Ovary (tissue), 9 donors: ENCODE results near the gene TENT5A. TPM values are rescaled to one million over a fixed set of nuclear protein-coding genes. Genes with fewer than 3 reads are reported as not detected.
"Not testable (repeated sequence)": the region's sequence is repeated elsewhere in the genome, so short reads cannot be mapped to it uniquely, and the experiment has no call there.

Source experiments
- DNase-seq, 5 donors: peaks; one replicate each; pipeline ENCODE4 v3.0.0-alpha.2; 2019 to 2020
- H3K27ac ChIP-seq, 2 donors: fragments of 200-600 bp; one replicate each; pipeline versions ENCODE4 v1.5.1 to v1.8.0; 2019 to 2022
- H3K27me3 ChIP-seq: fragments of 200-600 bp; one replicate; pipeline ENCODE4 v1.8.0; 2022
- H3K36me3 ChIP-seq: fragments of 200-600 bp; sonication (generic); one replicate; pipeline ENCODE4 v1.5.1; 2019
- H3K4me1 ChIP-seq: one replicate; pipeline ENCODE4 v1.8.1; 2013; ENCODE audit warnings: mild to moderate bottlenecking, moderate library complexity; ENCODE audit not compliant: insufficient read depth
- H3K4me3 ChIP-seq: fragments of 200-600 bp; sonication (generic); one replicate; pipeline ENCODE4 v1.5.1; 2017
- H3K9me3 ChIP-seq, 2 donors: fragments of 200-600 bp in 1 of 2; sonication (generic) in 1 of 2; one replicate each; pipeline versions ENCODE4 v1.5.1 to v1.8.1; 2013 to 2019; ENCODE audit warnings: mild to moderate bottlenecking in 1 of 2, moderate library complexity in 1 of 2
- CTCF ChIP-seq, 3 donors: fragments of 450-650 bp in 2 of 3; fragments of 200-600 bp in 1 of 3; IDR thresholded peaks; one replicate each; pipeline versions ENCODE4 v1.5.1 to v1.8.0; 2016 to 2022; ENCODE audit warnings: antibody characterized with exemption in 3 of 3, mild to moderate bottlenecking in 1 of 3
- EP300 ChIP-seq: sonication (generic); formaldehyde crosslinking; IDR thresholded peaks from one replicate; pipeline ENCODE4 v1.6.1; 2017; ENCODE audit warnings: antibody characterized with exemption
- POLR2A ChIP-seq: fragments of 450-650 bp; IDR thresholded peaks from one replicate; pipeline ENCODE4 v1.6.1; 2017; ENCODE audit warnings: antibody characterized with exemption, mild to moderate bottlenecking, moderate library complexity
- WGBS, 3 donors: extraction: QIAGEN DNeasy Blood & Tissue Kit in 1 of 3; methylation state at CpG; one replicate each; pipeline versions ENCODE4 v1.1.5 to v1.1.7; 2013 to 2017; 5-methylcytosine and 5-hydroxymethylcytosine counted together
- intact Hi-C, 4 donors: fragments of 100-400 bp; cut with DNase I; formaldehyde crosslinking; loops; one replicate each; pipeline versions ENCODE4 v1.11.0 to v1.15.1; 2022 to 2023
- polyA plus RNA-seq, 2 donors: library from polyadenylated mRNA; stranded (reverse); fragments of 200-250 nt in 1 of 2; fragments of 350-450 nt in 1 of 2; fragmentation: Illumina TruSeq in 1 of 2; extraction: RNeasy Lipid Tissue Mini Kit (QIAGEN cat#74804) in 1 of 2; gene quantifications; one replicate each; pipeline ENCODE4 v1.2.3, GENCODE V29; 2013 to 2014
- total RNA-seq, 7 donors: library from RNA; depleted of rRNA in 2 of 7; stranded (reverse); fragments of >200 nt in 2 of 7; fragmentation: NEBNext Ultra II Directional in 3 of 7; extraction: Animal tissue kit (Norgen Biotek cat#: 25700) in 3 of 7; gene quantifications; one replicate each; pipeline versions ENCODE4 v1.1.0 to v1.2.4, GENCODE V29; 2016 to 2023
- donor health status: DM: no; HTN: no; CAD: no; lungs with moderate emphysema.
- donor health status: DM: no; HTN: no; CAD: no.
- donor health status: Bipolar disorder and iron deficiency.
- donor health status: DM: yes; HTN: yes; CAD: no.
- donor health status: DM: no; HTN: no; CAD: no.
- donor health status: DM: yes; HTN: yes; CAD: no.

TENT5A gene
- total and polyA plus RNA-seq, 9 donors, result 14.6 to 47.1 (median 29.4) TPM

- Histone ChIP-seq H3K4me1 (peaks cover 6% of the 10 kb centered on the region), H3K9me3 (no peaks in the 10 kb centered on the region), H3K4me3 (peak overlapping the region; percentile 91), H3K27me3 (no peaks in the 10 kb centered on the region), H3K36me3 (no peaks in the 10 kb centered on the region), H3K27ac (no peak overlapping the region)
- intact Hi-C loops, result no loop called here
- no peak for DNase-seq
- 9 to 12% (median 10%) methylated on average over 5 of the region's 5 CpGs for WGBS, 3 donors
- TF ChIP-seq EP300 (no peak), CTCF (IDR thresholded peaks at IDR 0.05) (no peak), POLR2A (no peak)
Measured at GRCh38 chr6:81748994-81749393, 3.5 kb downstream of the TENT5A start.

GRCh38 chr6:81747327-81747726 is 5.2 kb downstream of the TENT5A start:
- no peaks in the 10 kb centered on the region for H3K9me3 ChIP-seq
- H3K4me3 ChIP-seq, result no peak overlapping the region
- intact Hi-C loops, result no loop called here
- TF ChIP-seq EP300 (no peak), POLR2A (no peak), CTCF (IDR thresholded peaks at IDR 0.05) (no peak)
- peaks cover 6% of the 10 kb centered on the region for H3K4me1 ChIP-seq
- no peak for DNase-seq
- H3K36me3 ChIP-seq, result no peaks in the 10 kb centered on the region
- 59 to 79% (median 74%) methylated on average over 4 of the region's 4 CpGs for WGBS, 3 donors
- no peaks in the 10 kb centered on the region for H3K27me3 ChIP-seq
- no peak overlapping the region for H3K27ac ChIP-seq

- no peak for DNase-seq
- 61 to 71% (median 63%) methylated on average over 2 of the region's 2 CpGs for WGBS, 3 donors
- TF ChIP-seq EP300, result no peak
- no peak for TF ChIP-seq POLR2A
- TF ChIP-seq CTCF (IDR thresholded peaks at IDR 0.05), result no peak
- Histone ChIP-seq H3K27me3 (no peaks in the 10 kb centered on the region), H3K4me1 (peaks cover 3% of the 10 kb centered on the region), H3K9me3 (no peaks in the 10 kb centered on the region), H3K27ac (no peak overlapping the region), H3K36me3 (no peaks in the 10 kb centered on the region), H3K4me3 (no peak overlapping the region)
- intact Hi-C loops, result no loop called here
Measured at GRCh38 chr6:81744131-81744530, 8.3 kb downstream of the TENT5A start.

GRCh38 chr6:81743649-81744048 is 8.8 kb downstream of the TENT5A start:
- intact Hi-C loops, result no loop called here
- 73 to 81% (median 79%) methylated on average over 1 of the region's 1 CpG for WGBS, 3 donors
- Histone ChIP-seq H3K4me3 (no peak overlapping the region), H3K4me1 (peaks cover 3% of the 10 kb centered on the region), H3K9me3 (no peaks in the 10 kb centered on the region), H3K27me3 (no peaks in the 10 kb centered on the region), H3K36me3 (no peaks in the 10 kb centered on the region), H3K27ac (no peak overlapping the region)
- no peak for TF ChIP-seq CTCF (IDR thresholded peaks at IDR 0.05)
- TF ChIP-seq POLR2A, result no peak
- no peak for TF ChIP-seq EP300
- no peak for DNase-seq

- H3K36me3 ChIP-seq, result no peaks in the 10 kb centered on the region
- H3K27me3 ChIP-seq, result no peaks in the 10 kb centered on the region
- intact Hi-C loops, result no loop called here
- no peak for TF ChIP-seq CTCF (IDR thresholded peaks at IDR 0.05)
- TF ChIP-seq EP300, result no peak
- no peak for TF ChIP-seq POLR2A
- no peak overlapping the region for H3K4me3 ChIP-seq
- H3K27ac ChIP-seq, result no peak overlapping the region
- H3K9me3 ChIP-seq, result no peaks in the 10 kb centered on the region
- DNase-seq, result no peak
- WGBS, 3 donors, result 61 to 72% (median 63%) methylated on average over 2 of the region's 2 CpGs
- H3K4me1 ChIP-seq, result no peaks in the 10 kb centered on the region
Measured at GRCh38 chr6:81741689-81742088, 10.8 kb downstream of the TENT5A start.

- H3K27ac ChIP-seq, H3K9me3 ChIP-seq, H3K4me3 ChIP-seq, intact Hi-C loops, H3K27me3 ChIP-seq, H3K4me1 ChIP-seq, H3K36me3 ChIP-seq, DNase-seq: not testable (repeated sequence)
Measured at GRCh38 chr6:81740591-81740990, 11.9 kb downstream of the TENT5A start.
